SK-N-SH (cell line): ENCODE measurements around the gene CACNG7. TPM values are rescaled to one million over a fixed set of nuclear protein-coding genes. Genes with fewer than 3 reads are reported as not detected.

Experiments used
- CTCF ChIA-PET: fragments of 300-600, 350-600 bp; formaldehyde crosslinking; extraction: SDS; loops from one replicate; lab custom pipeline; 2021; lab: Yijun Ruan, JAX
- POLR2A ChIA-PET: fragments of 350-600 bp; sonication (Branson Sonifier 250); formaldehyde crosslinking; extraction: SDS; loops from one replicate; lab custom pipeline; 2020; ENCODE audit warnings: antibody characterized with exemption, inconsistent platforms; lab: Yijun Ruan, JAX
- DNase-seq: peaks from one replicate; pipeline ENCODE4 v3.0.0; 2012
- H2AFZ ChIP-seq: fragments of 200-600 bp; sonication (generic); 2 replicates; pipeline ENCODE4 v1.8.1; 2016; ENCODE audit warnings: antibody characterized with exemption, mild to moderate bottlenecking, low read depth
- H3F3A ChIP-seq: fragments of 200-600 bp; sonication (generic); replicated peaks from 2 replicates; pipeline ENCODE3; 2016; ENCODE audit warnings: antibody characterized with exemption, mild to moderate bottlenecking; ENCODE audit not compliant: insufficient read depth
- H3K27ac ChIP-seq, 2 experiments: fragments of 200-500 bp in 1 of 2; fragments of 200-600 bp in 1 of 2; sonication (Bioruptor generic) in 1 of 2; sonication (generic), shearing (Covaris generic) in 1 of 2; 2 replicates each; pipeline versions ENCODE4 v1.5.1 to v1.6.1; 2014 to 2016; ENCODE audit warnings: low read depth in 2 of 2, inconsistent platforms in 1 of 2, low read length in 1 of 2, mild to moderate bottlenecking in 1 of 2, mixed read lengths in 1 of 2
- H3K27me3 ChIP-seq: fragments of 200-600 bp; sonication (generic), shearing (Covaris generic); 2 replicates; pipeline ENCODE4 v1.6.1; 2016; ENCODE audit warnings: mixed run types; ENCODE audit not compliant: insufficient read depth
- H3K36me3 ChIP-seq, 2 experiments: fragments of 200-500 bp in 1 of 2; fragments of 200-600 bp in 1 of 2; sonication (Bioruptor generic) in 1 of 2; sonication (generic) in 1 of 2; replicated peaks in 1 of 2; 2 replicates each; pipeline versions ENCODE3 to v1.5.1; 2014 to 2016; ENCODE audit warnings: low read length in 1 of 2, mild to moderate bottlenecking in 1 of 2; ENCODE audit not compliant: insufficient read depth in 2 of 2, control insufficient read depth in 1 of 2
- H3K4me1 ChIP-seq, 2 experiments: fragments of 200-500 bp in 1 of 2; fragments of 200-600 bp in 1 of 2; sonication (Bioruptor generic) in 1 of 2; sonication (generic), shearing (Covaris generic) in 1 of 2; 2 replicates each; pipeline versions ENCODE4 v1.5.1 to v1.6.1; 2014 to 2016; ENCODE audit warnings: low read depth in 1 of 2, low read length in 1 of 2, mixed run types in 1 of 2; ENCODE audit not compliant: insufficient read depth in 2 of 2, control insufficient read depth in 1 of 2
- H3K4me2 ChIP-seq: fragments of 200-600 bp; sonication (generic), shearing (Covaris generic); 2 replicates; pipeline ENCODE4 v1.6.1; 2017; ENCODE audit warnings: mixed run types
- H3K4me3 ChIP-seq, 2 experiments: fragments of 200-500 bp in 1 of 2; fragments of 200-600 bp in 1 of 2; sonication (Bioruptor generic) in 1 of 2; sonication (generic), shearing (Covaris generic) in 1 of 2; 2 replicates each; pipeline versions ENCODE4 v1.5.1 to v1.8.1; 2014 to 2016; ENCODE audit warnings: low read depth in 2 of 2, inconsistent platforms in 1 of 2, low read length in 1 of 2, mild to moderate bottlenecking in 1 of 2, mixed read lengths in 1 of 2, moderate library complexity in 1 of 2
- H3K79me2 ChIP-seq: fragments of 200-600 bp; sonication (generic); 2 replicates; pipeline ENCODE4 v1.8.1; 2017; ENCODE audit warnings: mild to moderate bottlenecking; ENCODE audit not compliant: insufficient read depth
- H3K9ac ChIP-seq: fragments of 200-600 bp; sonication (generic); 2 replicates; pipeline ENCODE4 v1.6.1; 2017; ENCODE audit warnings: mixed run types
- H3K9me2 ChIP-seq: fragments of 200-600 bp; sonication (generic); 2 replicates; pipeline ENCODE4 v1.6.1; 2017; ENCODE audit warnings: mixed run types
- H3K9me3 ChIP-seq: fragments of 200-600 bp; sonication (generic); 2 replicates; pipeline ENCODE4 v1.6.1; 2017; ENCODE audit warnings: mixed run types, mild to moderate bottlenecking, moderate library complexity
- H4K20me1 ChIP-seq: fragments of 200-600 bp; sonication (generic); 2 replicates; pipeline ENCODE4 v1.6.1; 2017; ENCODE audit warnings: mild to moderate bottlenecking, mixed run types; ENCODE audit not compliant: insufficient read depth
- FOXJ3 ChIP-seq: sonication (generic); formaldehyde crosslinking; IDR thresholded peaks from 2 replicates; pipeline ENCODE4 v1.5.1; 2020; ENCODE audit warnings: mild to moderate bottlenecking, missing genetic modification reagents
- FOXM1 ChIP-seq: IDR thresholded peaks from 2 replicates; pipeline ENCODE4 v1.4.0; 2012; ENCODE audit warnings: low read depth, mild to moderate bottlenecking
- GABPA ChIP-seq: IDR thresholded peaks from 2 replicates; pipeline ENCODE4 v1.4.0; 2012; ENCODE audit warnings: low read depth, mild to moderate bottlenecking
- MAX ChIP-seq: IDR thresholded peaks from 2 replicates; pipeline ENCODE4 v1.4.0; 2012; ENCODE audit warnings: low read depth
- PBX3 ChIP-seq: IDR thresholded peaks from 2 replicates; pipeline ENCODE4; 2012
- POLR2AphosphoS5 ChIP-seq: IDR thresholded peaks from 2 replicates; pipeline ENCODE4 v1.6.1; 2012; ENCODE audit warnings: low read depth, low read length
- RAD21 ChIP-seq: IDR thresholded peaks from 2 replicates; pipeline ENCODE4 v1.6.1; 2012; ENCODE audit warnings: mild to moderate bottlenecking, low read length
- RCOR1 ChIP-seq: fragments of 150-350 bp; IDR thresholded peaks from 2 replicates; pipeline ENCODE4 v1.6.1; 2017; ENCODE audit warnings: antibody characterized with exemption, low read length
- REST ChIP-seq: IDR thresholded peaks from 2 replicates; pipeline ENCODE4 v1.6.1; 2012; ENCODE audit warnings: mild to moderate bottlenecking, low read depth, low read length, moderate library complexity
- SIN3A ChIP-seq: IDR thresholded peaks from 2 replicates; pipeline ENCODE4 v1.6.1; 2012; ENCODE audit warnings: low read depth, mild to moderate bottlenecking, low read length, moderate library complexity, borderline replicate concordance
- TAF1 ChIP-seq: IDR thresholded peaks from 2 replicates; pipeline ENCODE4 v1.6.1; 2012; ENCODE audit warnings: low read depth, mild to moderate bottlenecking, low read length, moderate library complexity, borderline replicate concordance
- TCF12 ChIP-seq: IDR thresholded peaks from 2 replicates; pipeline ENCODE4 v1.4.0; 2012
- YY1 ChIP-seq: IDR thresholded peaks from 2 replicates; pipeline ENCODE4 v1.4.0; 2012; ENCODE audit warnings: low read depth, mild to moderate bottlenecking
- WGBS: methylation state at CpG from one replicate; pipeline ENCODE4 v1.1.6; 2017; ENCODE audit warnings: low lambda C conversion rate; 5-methylcytosine and 5-hydroxymethylcytosine counted together
- polyA plus RNA-seq, 3 experiments: library from polyadenylated mRNA; depleted of rRNA; stranded (reverse); fragments of >200 nt; gene quantifications; 2 replicates each; pipeline ENCODE4 v1.2.3, GENCODE V29; 2012

The CACNG7 gene
- polyA plus RNA-seq, 1 of the 3 experiments (the other 2 are of a cell fraction), result 25.7 TPM

- peaks cover 26% of the 10 kb centered on the region for H3K79me2 ChIP-seq
- peak overlapping the region; percentile 91 for H2AFZ ChIP-seq
- peak overlapping the region; percentile 64 to 91 for H3K4me3 ChIP-seq
- CTCF ChIA-PET, result interaction anchor here (1.3 to 2.1 kb wide), 2 partner anchors 13 to 62 kb away, joined by 4 to 9 read pairs; no protein-coding TSS in a partner anchor
- H3K4me1 ChIP-seq, result peaks cover 19 to 23% of the 10 kb centered on the region in 2 experiments; a peak in 2 of 4 replicates
- POLR2A ChIA-PET, result no interaction called here
- H3K9ac ChIP-seq, result peak overlapping the region; percentile 75
- H4K20me1 ChIP-seq, result no peaks in the 10 kb centered on the region
- H3K9me3 ChIP-seq, result no peaks in the 10 kb centered on the region
- peak overlapping the region in 1 of 2 experiments; percentile 22; a peak in 1 of 4 replicates for H3K27ac ChIP-seq
- H3K27me3 ChIP-seq, result no peaks in the 10 kb centered on the region
- 26% methylated on average over 32 of the region's 32 CpGs for WGBS
- DNase-seq, result peak; percentile 83
- peak overlapping the region; percentile 96 for H3K4me2 ChIP-seq
- no peaks in the 10 kb centered on the region for H3F3A ChIP-seq
- H3K36me3 ChIP-seq, result no peaks in the 10 kb centered on the region
- peak; percentile 21; the same call in 1 of the 2 replicates for TF ChIP-seq PBX3
- TF ChIP-seq FOXM1, result no peak
- peak; percentile 68 for TF ChIP-seq YY1
- TF ChIP-seq MAX, result peak; percentile 31; the same call in 1 of the 2 replicates
- peak; percentile 38; the same call in 1 of the 2 replicates for TF ChIP-seq TCF12
- peak; percentile 93 for TF ChIP-seq GABPA
- TF ChIP-seq SIN3A, result peak; percentile 61; the same call in 1 of the 2 replicates
- TF ChIP-seq REST, result 0 out of 2 replicates have a peak, but pooled peaks have one; percentile 17
- no peak for TF ChIP-seq RCOR1
- TF ChIP-seq RAD21, result no peak
- TF ChIP-seq POLR2AphosphoS5, result peak; percentile 61; the same call in 1 of the 2 replicates
- peak; percentile 72 for TF ChIP-seq TAF1
- no peak for TF ChIP-seq FOXJ3 (CRISPR knock-in tag)
- H3K9me2 ChIP-seq, result no peaks in the 10 kb centered on the region
These were observed 52.7 kb downstream of the CACNG7 start for GRCh38 chr19:53961523-53962356.
